ENCODE results near the gene KMT2B.

GRCh38 chr19:35743640-35744429 lies 26.0 kb downstream of the KMT2B start:
- TF ChIP-seq HEYL (CRISPR knock-in tag; IDR thresholded peaks at IDR 0.05) = no peak
- no peak for TF ChIP-seq RFX5 (IDR thresholded peaks at IDR 0.05)
- no peak for TF ChIP-seq CTCF (IDR thresholded peaks at IDR 0.05)
- TF ChIP-seq POLR2A (IDR thresholded peaks at IDR 0.05; ENCODE audit: low read length) = no peak
- no peak for TF ChIP-seq BCL3 (IDR thresholded peaks at IDR 0.05)

All from A549 (cell line).